AG08396 (cell line): ENCODE results near the gene P4HB.
A peak's percentile ranks its signal among the peaks of the same experiment; 100 is the strongest.

Experiments
- DNase-seq: peaks from one replicate; pipeline ENCODE4 v3.0.0; 2012; ENCODE audit warnings: low spot score, mixed read lengths

Gene P4HB

DNA sequence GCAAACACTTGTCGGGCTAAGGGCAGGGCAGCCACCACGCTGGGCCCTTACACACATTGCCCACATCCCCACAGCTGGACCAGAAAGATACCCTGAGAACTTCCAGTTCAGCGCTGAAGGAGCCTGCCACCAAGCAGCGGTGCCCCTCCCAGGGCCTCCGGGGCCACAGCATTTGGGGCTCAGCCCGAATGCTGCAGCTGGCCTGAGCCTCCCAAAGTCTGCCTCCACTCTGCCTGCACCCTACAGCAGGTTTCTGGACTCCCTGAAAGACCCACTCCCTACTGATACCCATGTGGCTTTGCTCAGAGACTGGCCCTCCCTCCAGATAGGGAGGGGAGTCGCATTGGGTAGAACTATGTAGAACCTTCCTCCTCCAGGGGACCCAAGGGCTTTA lies 28.8 kb downstream of the P4HB start:
- DNase-seq: no peak

GRCh38 chr17:81829858-81830257 lies 30.5 kb downstream of the P4HB start:
- no peak for DNase-seq

- no peak for DNase-seq
Observed at GRCh38 chr17:81828656-81829055, 31.7 kb downstream of the P4HB start.

- no peak for DNase-seq
Observed at GRCh38 chr17:81825841-81826466, 34.4 kb downstream of the P4HB start.

- no peak for DNase-seq
Observed at GRCh38 chr17:81824595-81824994, 35.7 kb downstream of the P4HB start.

DNA sequence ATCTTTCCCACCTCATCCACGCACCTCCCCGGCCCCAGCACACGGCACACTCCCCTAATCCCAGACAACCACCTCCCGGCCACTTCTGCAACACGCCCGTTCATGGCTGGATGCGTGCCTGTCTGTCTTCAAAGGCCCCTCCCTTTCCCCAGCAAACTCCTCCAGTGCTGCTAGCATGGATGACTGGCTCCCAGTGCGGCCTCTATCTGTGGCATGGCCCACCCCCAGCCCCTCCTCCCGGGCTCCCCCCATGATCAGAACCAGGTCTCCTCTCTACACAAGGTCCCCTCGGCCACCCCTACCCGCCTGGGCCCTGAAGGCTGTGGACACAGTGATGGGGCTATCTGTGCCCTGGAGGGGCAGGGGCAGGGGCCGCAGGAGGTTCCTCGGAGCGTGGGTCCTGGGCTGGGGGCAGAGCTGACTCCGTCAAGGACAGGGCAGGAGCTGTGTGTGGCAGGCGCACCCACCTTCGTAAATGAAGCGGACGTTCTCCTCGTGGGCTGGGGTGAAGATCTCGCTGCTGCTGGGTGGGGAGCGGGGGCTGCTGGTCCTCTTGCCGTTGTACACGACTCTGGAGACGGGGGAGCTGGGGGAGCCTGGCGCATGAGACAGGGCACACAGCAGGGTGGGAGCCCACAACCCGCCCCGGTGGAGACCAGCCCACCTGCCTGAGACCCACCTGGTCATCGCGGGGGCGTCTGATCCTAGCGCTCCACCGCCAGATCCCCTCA lies 36.4 kb downstream of the P4HB start:
- DNase-seq: no peak

GRCh38 chr17:81822996-81823819 lies 37.1 kb downstream of the P4HB start:
- no peak for DNase-seq

DNA sequence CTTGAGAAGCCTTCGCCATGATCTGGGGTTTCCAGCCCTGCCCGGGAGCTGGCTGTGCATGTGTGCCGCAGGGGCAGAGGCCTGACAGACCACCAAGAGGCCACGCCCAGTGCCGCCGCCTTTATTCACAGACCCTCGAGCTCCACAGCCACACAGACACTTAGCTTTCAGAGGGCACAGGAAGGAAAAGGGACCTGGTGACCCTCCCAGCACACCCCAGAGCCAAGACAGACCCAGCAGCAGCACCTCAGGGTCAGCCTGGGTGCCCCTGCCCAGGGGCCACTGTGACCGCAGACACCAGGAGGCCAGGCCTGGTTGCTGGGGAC lies 38.1 kb downstream of the P4HB start:
- DNase-seq: no peak

DNA sequence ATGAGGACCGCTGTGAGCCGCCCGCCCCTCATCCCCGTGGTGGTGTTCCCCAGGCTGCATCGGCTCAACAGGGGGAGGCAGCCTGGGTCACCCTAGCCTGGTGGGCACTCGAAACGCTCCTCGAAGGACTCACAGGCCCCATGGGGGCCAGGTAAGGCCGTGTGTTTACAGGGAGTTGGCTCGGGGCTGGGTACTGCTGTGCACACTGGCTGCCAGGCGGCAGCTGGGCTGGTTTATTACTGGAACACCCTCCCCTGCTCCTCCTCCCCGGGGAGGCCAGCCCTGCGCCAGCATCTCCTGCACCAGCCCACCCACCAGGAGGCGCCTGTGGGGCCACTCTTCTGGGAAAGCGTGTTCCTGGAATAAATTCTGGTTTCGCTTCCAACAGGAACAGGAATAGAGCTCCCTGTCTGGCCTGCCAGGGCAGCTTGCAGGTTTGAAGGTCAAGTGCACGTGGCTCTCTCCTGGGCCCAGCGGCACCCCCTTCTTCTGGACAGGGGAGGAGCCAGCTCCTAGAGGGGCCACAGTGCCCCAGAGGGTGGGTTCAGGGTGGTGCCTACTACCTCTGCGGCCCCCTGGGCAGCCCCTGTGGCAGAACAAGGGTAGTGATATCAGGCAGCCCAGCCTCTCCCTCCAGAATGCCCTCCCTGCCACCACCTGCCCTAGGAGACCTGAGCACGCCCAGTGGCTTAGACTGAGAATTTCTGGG lies 38.6 kb downstream of the P4HB start:
- peak; percentile 82 for DNase-seq

- no peak for DNase-seq
Observed at GRCh38 chr17:81821147-81821546, 39.2 kb downstream of the P4HB start.

GRCh38 chr17:81819708-81820107 lies 40.6 kb downstream of the P4HB start:
- DNase-seq: no peak

GRCh38 chr17:81817758-81818147 lies 42.6 kb downstream of the P4HB start:
- no peak for DNase-seq

DNA sequence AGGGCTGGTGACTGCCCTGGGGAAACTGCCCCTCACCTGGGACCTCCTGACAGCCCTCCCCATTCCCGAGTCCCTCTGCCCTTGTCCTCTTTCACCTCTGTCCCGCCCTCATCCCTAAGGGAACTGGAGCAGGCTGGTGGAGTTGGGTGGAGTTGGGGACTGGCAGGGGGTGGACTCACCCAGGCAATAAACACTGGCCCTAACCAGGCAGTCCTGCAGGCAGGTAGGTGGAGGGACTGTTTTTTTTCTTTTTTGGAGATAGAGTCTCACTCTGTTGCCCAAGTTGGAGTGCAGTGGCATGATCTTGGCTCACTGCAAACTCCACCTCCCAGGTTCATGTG lies 44.7 kb downstream of the P4HB start:
- no peak for DNase-seq

- DNase-seq: no peak
Observed at GRCh38 chr17:81814748-81815645, 45.3 kb downstream of the P4HB start.

GRCh38 chr17:81813861-81814683 lies 46.3 kb downstream of the P4HB start:
- DNase-seq: no peak

DNA sequence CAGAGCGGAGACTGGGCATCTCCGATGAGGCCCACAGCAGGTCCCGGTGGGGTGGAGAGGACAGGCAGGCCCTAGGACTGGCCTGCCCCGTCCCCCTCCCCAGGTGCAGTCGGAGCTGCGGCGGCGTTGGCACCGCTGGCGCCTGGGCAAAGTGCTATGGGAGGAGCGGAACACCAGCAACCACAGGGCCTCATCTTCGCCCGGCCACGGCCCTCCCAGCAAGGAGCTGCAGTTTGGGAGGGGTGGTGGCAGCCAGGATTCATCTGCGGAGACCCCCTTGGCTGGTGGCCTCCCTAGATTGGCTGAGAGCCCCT lies 47.0 kb downstream of the P4HB start:
- DNase-seq: no peak

- DNase-seq: no peak
Observed at GRCh38 chr17:81812571-81813370, 47.6 kb downstream of the P4HB start.

GRCh38 chr17:81811705-81812570 lies 48.4 kb downstream of the P4HB start:
- DNase-seq: no peak
